GM18873 (cell line): ENCODE measurements around the gene RNF208.
"Not testable (repeated sequence)": the region's sequence is repeated elsewhere in the genome, so short reads cannot be mapped to it uniquely, and the experiment has no call there.

ENCODE experiments used
- ATAC-seq: cut with Tn5 transposase; IDR thresholded peaks from one replicate; pipeline ENCODE4 v1.9.1; 2021; ENCODE audit warnings: mild to moderate bottlenecking, moderate library complexity, moderate number of reproducible peaks; ENCODE audit not compliant: unreplicated experiment, low FRiP score

RNF208 gene, protein sequence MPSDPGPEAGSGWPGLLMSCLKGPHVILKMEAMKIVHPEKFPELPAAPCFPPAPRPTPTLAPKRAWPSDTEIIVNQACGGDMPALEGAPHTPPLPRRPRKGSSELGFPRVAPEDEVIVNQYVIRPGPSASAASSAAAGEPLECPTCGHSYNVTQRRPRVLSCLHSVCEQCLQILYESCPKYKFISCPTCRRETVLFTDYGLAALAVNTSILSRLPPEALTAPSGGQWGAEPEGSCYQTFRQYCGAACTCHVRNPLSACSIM

GRCh38 chr9:137222190-137223077, at the start of gene RNF208:
TSS of gene RNF208 (minus strand) at chr9:137222240. CDS start at chr9:137221212, 1,028 bp downstream.
- peak; percentile 2 for ATAC-seq

DNA sequence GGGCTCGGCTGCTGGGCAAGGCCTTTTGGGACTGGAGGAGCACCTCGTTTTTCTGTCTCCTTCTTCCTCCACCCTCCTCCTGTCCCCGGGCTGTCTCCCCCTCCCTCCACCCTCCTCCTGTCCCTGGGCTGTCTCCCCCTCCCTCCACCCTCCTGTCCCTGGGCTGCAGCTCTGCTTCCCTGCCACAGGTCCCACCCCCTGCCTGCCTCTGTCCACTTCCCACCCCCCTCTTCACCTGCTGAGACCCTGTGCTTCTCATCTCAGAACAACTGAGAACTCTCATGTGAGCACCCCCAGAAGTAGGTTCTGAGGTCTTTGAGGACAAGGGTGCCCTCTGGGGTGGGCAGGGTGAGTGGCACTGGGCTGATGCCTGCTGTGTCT, 49.6 kb upstream of the RNF208 start:
- ATAC-seq: no peak

DNA sequence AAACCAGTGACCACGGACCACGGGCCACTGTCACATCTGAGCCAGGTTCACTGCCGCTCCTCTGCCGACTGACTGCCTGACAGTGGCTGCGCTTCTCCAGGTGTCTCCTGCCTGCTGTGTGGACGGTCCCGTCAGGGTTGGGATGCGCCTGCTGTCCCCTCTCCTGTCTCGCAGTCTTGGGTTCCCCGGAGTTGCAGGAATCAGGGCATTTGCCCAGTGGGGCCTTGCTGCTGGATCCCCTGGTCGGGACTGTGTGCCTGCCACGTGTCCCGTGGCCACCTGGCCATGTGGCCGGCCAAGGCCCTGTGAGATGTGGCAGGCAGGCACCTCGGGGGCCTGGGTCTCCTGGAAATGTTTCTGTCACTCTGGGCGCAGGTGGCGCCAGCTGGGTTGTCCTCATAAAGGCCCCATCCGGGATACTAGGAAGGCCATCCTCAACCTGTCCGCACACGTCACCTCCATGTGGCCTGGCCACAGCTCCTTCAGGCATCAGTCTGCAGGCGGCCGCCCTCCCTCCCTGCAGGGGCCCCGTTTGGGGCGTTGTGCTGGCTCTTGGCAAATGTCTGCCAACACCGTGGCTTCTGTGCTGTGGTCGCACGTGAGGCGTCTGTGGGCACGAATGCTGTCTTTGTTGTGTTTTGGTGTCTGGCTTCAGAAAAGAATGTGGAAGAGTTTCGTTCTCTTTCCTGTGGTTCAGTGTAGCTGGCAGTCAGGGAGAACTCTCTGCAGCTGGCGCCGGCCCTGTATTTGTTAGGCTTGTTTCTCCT, 49.1 kb upstream of the RNF208 start:
- ATAC-seq: no peak

DNA sequence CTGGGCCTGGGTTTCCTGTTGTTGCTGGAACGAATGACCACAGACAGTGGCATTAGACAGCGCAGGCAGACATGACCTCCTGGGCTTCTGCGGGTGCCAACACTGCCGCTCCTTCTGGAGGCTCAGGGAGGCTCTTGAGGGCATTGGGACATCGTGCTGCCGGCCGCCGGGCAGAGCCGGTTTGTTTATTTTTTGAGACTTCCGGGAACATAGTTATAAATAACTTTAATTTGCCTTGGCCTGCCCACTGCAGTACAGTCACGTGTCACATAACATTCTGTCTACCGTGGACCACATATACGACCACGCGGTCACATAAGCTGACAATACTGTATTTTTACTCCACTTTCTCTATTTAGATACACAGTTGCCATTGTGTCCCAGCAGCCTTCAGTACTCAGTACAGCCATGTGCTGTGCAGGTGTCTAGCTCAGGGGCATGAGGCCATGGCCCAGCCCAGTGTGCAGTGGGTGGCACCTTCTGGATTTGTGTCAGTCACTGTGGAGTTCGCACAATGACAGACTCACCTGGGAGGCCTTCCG, 47.3 kb upstream of the RNF208 start:
- ATAC-seq: no peak

- no peak for ATAC-seq
These were observed 46.6 kb upstream of the RNF208 start for GRCh38 chr9:137268538-137269201.

GRCh38 chr9:137267933-137268355, 45.9 kb upstream of the RNF208 start:
- no peak for ATAC-seq

DNA sequence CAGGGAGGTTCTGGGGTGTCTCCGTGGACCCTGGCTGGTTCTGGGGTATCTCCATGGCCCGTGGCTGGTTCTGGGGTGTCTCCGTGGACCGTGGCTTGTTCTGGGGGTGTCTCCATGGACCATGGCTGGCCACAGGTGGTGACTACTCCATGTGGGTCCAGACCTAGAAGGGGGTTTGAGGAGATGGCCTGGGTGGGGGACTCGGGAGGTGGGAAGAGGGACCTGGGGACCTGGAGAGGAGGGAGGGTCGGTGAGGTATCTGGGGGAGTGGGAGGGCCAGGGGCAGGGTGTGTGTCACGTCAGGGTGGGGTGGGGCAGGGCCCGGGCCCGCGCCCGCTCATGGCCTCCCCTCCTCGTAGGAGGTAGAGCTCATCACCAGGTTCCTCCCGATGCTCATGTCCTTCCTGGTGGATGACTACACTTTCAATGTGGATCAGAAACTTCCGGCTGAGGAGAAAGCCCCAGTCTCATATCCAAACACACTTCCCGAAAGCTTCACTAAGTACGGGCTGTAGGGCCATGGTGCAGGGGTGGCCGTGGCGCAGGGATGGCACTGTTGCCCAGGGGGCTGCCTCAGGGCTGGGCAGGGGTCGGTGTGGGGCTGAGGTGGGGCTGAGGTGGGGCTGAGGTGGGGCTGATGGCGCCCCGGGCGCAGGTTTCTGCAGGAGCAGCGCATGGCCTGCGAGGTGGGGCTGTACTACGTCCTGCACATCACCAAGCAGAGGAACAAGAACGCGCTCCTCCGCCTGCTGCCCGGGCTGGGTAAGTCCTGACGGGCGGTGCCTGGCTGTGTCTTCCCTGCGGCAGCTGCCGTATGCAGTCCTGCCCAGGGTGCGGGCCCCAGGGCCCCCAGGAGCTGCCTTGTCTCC, 44.8 kb upstream of the RNF208 start:
- ATAC-seq: no peak

- ATAC-seq: no peak
These were observed 44.1 kb upstream of the RNF208 start for GRCh38 chr9:137266162-137266527.

GRCh38 chr9:137265496-137266161, 43.6 kb upstream of the RNF208 start:
- ATAC-seq: no peak

DNA sequence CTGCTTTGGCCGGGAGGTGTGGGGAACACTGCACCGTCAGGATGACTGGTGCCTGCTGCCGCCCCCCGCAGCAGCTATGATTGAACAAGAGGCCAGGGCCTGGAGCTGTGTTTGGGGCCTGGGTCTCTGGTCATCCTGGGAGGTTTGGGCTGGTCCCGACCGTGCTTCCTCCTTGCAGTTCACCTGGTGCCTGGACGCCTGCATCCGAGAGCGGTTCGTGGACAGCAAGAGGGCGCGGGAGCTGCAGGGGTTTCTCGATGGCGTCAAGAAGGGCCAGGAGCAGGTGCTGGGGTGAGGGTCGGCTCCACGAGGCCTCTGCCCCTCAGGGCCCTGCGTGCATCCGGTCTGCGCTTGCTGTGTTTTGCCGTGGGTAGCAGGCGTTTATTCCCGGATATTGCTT, 42.0 kb upstream of the RNF208 start:
- no peak for ATAC-seq

DNA sequence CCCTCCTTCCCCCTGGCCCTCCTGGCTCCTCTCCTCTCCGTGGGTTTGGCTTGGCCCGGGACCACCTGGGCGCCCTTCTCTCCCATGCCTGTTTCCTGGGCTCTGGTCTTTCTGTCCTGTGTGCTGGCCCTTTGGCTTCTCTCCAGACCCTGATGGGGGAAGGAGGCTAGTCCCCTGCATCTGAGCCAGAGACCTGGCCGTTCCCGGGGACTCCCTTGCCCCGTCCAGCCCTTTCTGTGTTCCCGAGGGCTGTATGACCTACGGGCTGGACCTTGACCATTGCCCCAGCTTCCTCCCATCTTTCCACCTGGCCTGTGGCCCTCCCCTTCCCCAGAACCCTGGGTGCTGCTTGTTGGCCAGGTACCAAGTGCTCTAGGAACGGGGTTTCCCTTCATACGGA, 41.5 kb upstream of the RNF208 start:
- no peak for ATAC-seq

DNA sequence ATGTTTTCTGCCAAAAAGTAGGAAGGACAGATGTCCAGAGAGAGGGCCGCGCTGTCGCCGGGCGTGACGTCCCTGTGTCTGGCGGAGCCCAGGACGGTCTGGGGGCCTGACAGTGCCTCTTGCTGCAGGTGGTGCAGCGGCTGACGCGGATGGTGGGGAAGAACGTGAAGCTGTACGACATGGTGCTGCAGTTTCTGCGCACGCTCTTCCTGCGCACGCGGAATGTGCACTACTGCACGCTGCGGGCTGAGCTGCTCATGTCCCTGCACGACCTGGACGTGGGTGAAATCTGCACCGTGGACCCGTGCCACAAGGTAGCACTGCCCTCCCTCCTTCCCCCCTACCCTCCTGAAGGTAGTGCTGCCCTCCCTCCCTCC, 40.9 kb upstream of the RNF208 start:
- ATAC-seq: no peak

DNA sequence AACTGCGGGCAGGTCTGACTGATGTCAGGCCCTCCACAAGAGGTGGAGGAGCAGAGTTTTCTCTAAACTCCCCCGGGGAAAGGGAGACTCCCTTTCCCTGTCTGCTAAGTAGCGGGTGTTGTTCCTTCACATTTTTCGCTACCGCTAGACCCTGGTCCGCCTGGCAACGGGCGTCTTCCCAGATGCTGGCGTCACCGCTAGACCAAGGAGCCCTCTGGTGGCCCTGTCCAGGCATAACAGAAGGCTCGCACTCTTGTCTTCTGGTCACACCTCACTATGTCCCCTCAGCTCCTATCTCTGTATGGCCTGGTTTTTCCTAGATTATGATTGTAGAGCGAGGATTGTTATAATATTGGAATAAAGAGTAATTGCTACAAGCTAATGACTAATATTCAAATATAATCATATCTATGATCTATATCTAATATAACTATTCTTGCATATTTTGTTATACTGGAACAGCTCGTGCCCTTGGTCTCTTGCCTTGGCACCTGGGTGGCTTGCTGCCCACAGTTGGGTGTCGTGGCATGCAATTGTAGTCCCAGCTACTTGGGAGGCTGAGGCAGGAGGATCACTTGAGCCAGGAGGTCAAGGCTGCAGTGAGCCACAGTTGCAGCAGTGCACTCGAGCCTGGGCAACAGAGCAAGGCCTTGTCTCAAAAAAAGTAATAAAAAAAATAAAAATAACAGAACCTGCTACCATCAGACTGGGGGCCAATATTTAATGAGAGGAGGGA, 40.3 kb upstream of the RNF208 start:
- not testable (repeated sequence) for ATAC-seq

GRCh38 chr9:137256856-137257255, 34.8 kb upstream of the RNF208 start:
- no peak for ATAC-seq

DNA sequence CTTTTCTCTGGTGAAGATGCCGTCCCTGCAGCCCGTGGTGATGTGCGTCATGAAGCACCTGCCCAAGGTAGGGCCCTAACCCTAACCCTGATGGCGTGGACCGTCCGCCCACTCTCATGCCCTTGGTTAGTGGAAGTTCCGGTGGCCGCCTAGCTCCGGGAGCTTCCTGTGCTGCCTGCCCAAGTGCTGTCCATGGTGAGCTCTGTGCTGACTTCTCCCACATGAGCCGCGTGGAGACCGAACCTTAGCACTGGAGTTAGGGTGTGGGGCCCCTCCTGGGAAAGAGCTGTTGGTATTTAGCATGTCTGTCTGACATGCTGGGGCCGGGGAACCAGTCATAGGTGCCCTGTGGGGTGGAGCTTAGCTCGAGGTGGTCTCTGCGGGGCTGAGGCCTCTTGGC, 34.3 kb upstream of the RNF208 start:
- ATAC-seq: no peak

- no peak for ATAC-seq
These were observed 33.5 kb upstream of the RNF208 start for GRCh38 chr9:137255448-137256114.

- ATAC-seq: peak; percentile 50
These were observed 32.8 kb upstream of the RNF208 start, which contains the start of gene NELFB for GRCh38 chr9:137254624-137255447. TSS of gene NELFB (plus strand) at chr9:137255327.
